Natural killer cell treated with Interleukin-12 subunit alpha and Interleukin-12 subunit beta and Interleukin-15 and Interleukin-18, amount 100 ng/mL, for 72 hours (primary cell): ENCODE measurements around the gene IL36A. TPM values are rescaled to one million over a fixed set of nuclear protein-coding genes. Genes with fewer than 3 reads are reported as not detected.
A peak's percentile ranks its signal among the peaks of the same experiment; 100 is the strongest.

Experiments
- ATAC-seq, 2 donors: fragments of 150-1000 bp; cut with Tn5 transposase in 1 of 2; sonication (Bioruptor Pico), chemical (Tn5 transposase) in 1 of 2; 2 replicates each; pipeline ENCODE4 v1.10.0; 2021
- DNase-seq: peaks from one replicate; pipeline ENCODE4 v3.0.0; 2022; ENCODE audit warnings: low spot score
- H3K27ac Mint-ChIP-seq, 2 donors: 1 replicate in 1 of 2; 2 replicates in 1 of 2; pipeline ENCODE4 v1.8.0; 2022; ENCODE audit warnings: mixed read lengths in 2 of 2, mild to moderate bottlenecking in 1 of 2, moderate library complexity in 1 of 2
- H3K27me3 Mint-ChIP-seq, 2 donors: 1 replicate in 1 of 2; 2 replicates in 1 of 2; pipeline ENCODE4 v1.8.0; 2022; ENCODE audit warnings: mixed read lengths in 2 of 2
- H3K36me3 Mint-ChIP-seq: one replicate; pipeline ENCODE4 v1.8.0; 2022; ENCODE audit warnings: mixed read lengths
- H3K4me1 Mint-ChIP-seq, 2 donors: 1 replicate in 1 of 2; 2 replicates in 1 of 2; pipeline ENCODE4 v1.8.0; 2022; ENCODE audit warnings: low read depth in 2 of 2, mixed read lengths in 2 of 2, mild to moderate bottlenecking in 1 of 2
- H3K4me3 Mint-ChIP-seq: one replicate; pipeline ENCODE4 v1.8.0; 2022; ENCODE audit warnings: mixed read lengths
- H3K9me3 Mint-ChIP-seq: 2 replicates; pipeline ENCODE4 v1.8.0; 2022; ENCODE audit warnings: mixed read lengths
- total RNA-seq, 2 donors: library from RNA; stranded (reverse); gene quantifications; one replicate each; pipeline ENCODE4 v1.2.3, GENCODE V29; 2022

Gene IL36A
- total RNA-seq, 2 donors from 2014 or later, result not detected

- Mint-ChIP-seq H3K4me3 (no peak overlapping the region), H3K27me3 (peaks cover 13 to 29% of the 10 kb centered on the region in 2 donors), H3K36me3 (no peaks in the 10 kb centered on the region), H3K27ac (no peak overlapping the region), H3K9me3 (no peaks in the 10 kb centered on the region), H3K4me1 (no peaks in the 10 kb centered on the region)
- DNase-seq, result no peak
- ATAC-seq, result no peak
Observed at GRCh38 chr2:113039719-113040118, 34.5 kb downstream of the IL36A start.

GRCh38 chr2:113041871-113042270, 36.6 kb downstream of the IL36A start:
- Mint-ChIP-seq H3K27ac (no peak overlapping the region), H3K4me3 (no peak overlapping the region), H3K4me1 (no peaks in the 10 kb centered on the region), H3K36me3 (no peaks in the 10 kb centered on the region), H3K27me3 (peaks cover 15 to 23% of the 10 kb centered on the region in 2 donors), H3K9me3 (no peaks in the 10 kb centered on the region)
- ATAC-seq, result no peak
- no peak for DNase-seq

- Mint-ChIP-seq H3K27ac (no peak overlapping the region), H3K36me3 (no peaks in the 10 kb centered on the region), H3K4me3 (no peak overlapping the region), H3K9me3 (no peaks in the 10 kb centered on the region), H3K27me3 (peaks cover 13 to 39% of the 10 kb centered on the region in 2 donors), H3K4me1 (no peaks in the 10 kb centered on the region)
- DNase-seq, result no peak
- no peak for ATAC-seq
Observed at GRCh38 chr2:113046465-113046864, 41.2 kb downstream of the IL36A start.

- peak in 1 of 2 donors; percentile 31 for ATAC-seq
- Mint-ChIP-seq H3K36me3 (peaks cover 11% of the 10 kb centered on the region), H3K27me3 (peaks cover 22 to 38% of the 10 kb centered on the region in 2 donors), H3K27ac (no peak overlapping the region), H3K4me3 (no peak overlapping the region), H3K4me1 (peaks cover 0 to 6% of the 10 kb centered on the region in 2 donors), H3K9me3 (peaks cover 5% of the 10 kb centered on the region)
- no peak for DNase-seq
Observed at GRCh38 chr2:113050921-113051895, 45.9 kb downstream of the IL36A start.

GRCh38 chr2:113052396-113052917, 47.2 kb downstream of the IL36A start, which contains the start of gene IL36B:
IL36B (minus strand) TSS chr2:113052867.
- no peak for DNase-seq
- H3K4me3 Mint-ChIP-seq, result no peak within 1 kb of the TSS
- no peak within 1 kb of the TSS for H3K27ac Mint-ChIP-seq
- ATAC-seq, result no peak
- peaks cover 7% of the 10 kb centered on the region for H3K9me3 Mint-ChIP-seq
- peaks cover 0 to 6% of the 10 kb centered on the region in 2 donors for H3K4me1 Mint-ChIP-seq
- H3K36me3 Mint-ChIP-seq, result peaks cover 11% of the 10 kb centered on the region
- peaks cover 17 to 31% of the 10 kb centered on the region in 2 donors for H3K27me3 Mint-ChIP-seq

GRCh38 chr2:113053666-113054065, 48.4 kb downstream of the IL36A start:
- peaks cover 0 to 6% of the 10 kb centered on the region in 2 donors for H3K4me1 Mint-ChIP-seq
- DNase-seq (no peak), ATAC-seq (no peak)
- H3K4me3 Mint-ChIP-seq, result no peak overlapping the region
- peaks cover 11% of the 10 kb centered on the region for H3K36me3 Mint-ChIP-seq
- H3K27me3 Mint-ChIP-seq, result peaks cover 16 to 26% of the 10 kb centered on the region in 2 donors
- H3K27ac Mint-ChIP-seq, result no peak overlapping the region
- H3K9me3 Mint-ChIP-seq, result peaks cover 7% of the 10 kb centered on the region

- H3K27me3 Mint-ChIP-seq, result peaks cover 16 to 23% of the 10 kb centered on the region in 2 donors
- H3K9me3 Mint-ChIP-seq, result peaks cover 7% of the 10 kb centered on the region
- ATAC-seq (no peak), DNase-seq (no peak)
- H3K4me1 Mint-ChIP-seq, result peaks cover 0 to 6% of the 10 kb centered on the region in 2 donors
- no peak overlapping the region for H3K4me3 Mint-ChIP-seq
- no peak overlapping the region for H3K27ac Mint-ChIP-seq
- H3K36me3 Mint-ChIP-seq, result peaks cover 11% of the 10 kb centered on the region
Observed at GRCh38 chr2:113054066-113054465, 48.8 kb downstream of the IL36A start.

GRCh38 chr2:113056521-113056920, 51.3 kb downstream of the IL36A start:
- peaks cover 18 to 25% of the 10 kb centered on the region in 2 donors for H3K27me3 Mint-ChIP-seq
- peaks cover 11% of the 10 kb centered on the region for H3K36me3 Mint-ChIP-seq
- H3K4me3 Mint-ChIP-seq, result no peak overlapping the region
- no peak for DNase-seq
- peaks cover 0 to 6% of the 10 kb centered on the region in 2 donors for H3K4me1 Mint-ChIP-seq
- H3K27ac Mint-ChIP-seq, result no peak overlapping the region
- ATAC-seq, result no peak
- H3K9me3 Mint-ChIP-seq, result peaks cover 7% of the 10 kb centered on the region

- ATAC-seq, result no peak
- Mint-ChIP-seq H3K27ac (no peak overlapping the region), H3K27me3 (peaks cover 19 to 28% of the 10 kb centered on the region in 2 donors), H3K36me3 (peaks cover 11% of the 10 kb centered on the region), H3K9me3 (peaks cover 7% of the 10 kb centered on the region), H3K4me1 (peaks cover 0 to 6% of the 10 kb centered on the region in 2 donors), H3K4me3 (no peak overlapping the region)
- DNase-seq, result no peak
Observed at GRCh38 chr2:113057117-113057516, 51.9 kb downstream of the IL36A start.

Other genes with a start within 250 kb of the IL36A start
- 10 to 100 TPM; 26.8 to 45.7 TPM for gene CKAP2L, start 240.8 kb upstream of the IL36A start, total RNA-seq
- gene IL1A, start 221.0 kb upstream of the IL36A start, total RNA-seq, result 10 to 100 TPM in 1 of 2 donors, under 1 TPM in 1; 0.25 to 12.3 TPM
- gene IL1B, start 168.7 kb upstream of the IL36A start, total RNA-seq, result 10 to 100 TPM in 1 of 2 donors, 1 to 10 TPM in 1; 1.8 to 12.0 TPM
- not detected for gene IL37, start 94.3 kb upstream of the IL36A start, total RNA-seq
- not detected for gene IL36G, start 27.5 kb upstream of the IL36A start, total RNA-seq
- not detected for gene IL36B, start 47.4 kb downstream of the IL36A start, total RNA-seq
- not detected for gene IL36RN, start 53.7 kb downstream of the IL36A start, total RNA-seq
- not detected for gene IL1F10, start 62.5 kb downstream of the IL36A start, total RNA-seq
- 1 to 10 TPM; 3.3 to 3.7 TPM for gene IL1RN, start 122.1 kb downstream of the IL36A start, total RNA-seq
- 100 to 1,000 TPM; 299 to 305 TPM for gene PSD4, start 168.5 kb downstream of the IL36A start, total RNA-seq